GM23338 (cell line): ENCODE data around the gene CCDC187. TPM values are rescaled to one million over a fixed set of nuclear protein-coding genes. Genes with fewer than 3 reads are reported as not detected.

ENCODE experiments used
- ATAC-seq: fragments of 200-7000 bp; cut with Tn5 transposase; 3 replicates; pipeline ENCODE4 v1.9.1; 2020
- DNase-seq: peaks from one replicate; pipeline ENCODE4 v3.0.0-alpha.2; 2015; ENCODE audit warnings: low spot score
- H2AFZ ChIP-seq: fragments of 200-600 bp; sonication (generic); 2 replicates; pipeline ENCODE4 v1.8.0; 2016; ENCODE audit warnings: antibody characterized with exemption, mild to moderate bottlenecking, moderate library complexity
- H3F3A ChIP-seq: fragments of 200-600 bp; sonication (generic); replicated peaks from 2 replicates; pipeline ENCODE4 v1.8.0; 2017; ENCODE audit warnings: antibody characterized with exemption, mixed run types, low read depth
- H3K27ac ChIP-seq: fragments of 200-600 bp; sonication (generic); 2 replicates; pipeline ENCODE4 v1.6.1; 2016; ENCODE audit warnings: low read depth
- H3K27me3 ChIP-seq: fragments of 200-600 bp; sonication (generic); 2 replicates; pipeline ENCODE4 v1.8.0; 2016; ENCODE audit warnings: mild to moderate bottlenecking, mixed run types, moderate library complexity; ENCODE audit not compliant: insufficient read depth
- H3K36me3 ChIP-seq: fragments of 200-600 bp; sonication (generic); 2 replicates; pipeline ENCODE4 v1.8.0; 2016; ENCODE audit warnings: mild to moderate bottlenecking; ENCODE audit not compliant: insufficient read depth
- H3K4me1 ChIP-seq: fragments of 200-600 bp; sonication (generic); 2 replicates; pipeline ENCODE4 v1.8.0; 2016; ENCODE audit warnings: mild to moderate bottlenecking, moderate library complexity; ENCODE audit not compliant: insufficient read depth
- H3K4me2 ChIP-seq: fragments of 200-600 bp; sonication (generic); 2 replicates; pipeline ENCODE4 v1.7.1; 2017; ENCODE audit warnings: mixed run types
- H3K4me3 ChIP-seq: fragments of 200-600 bp; sonication (generic); 2 replicates; pipeline ENCODE4 v1.6.1; 2016; ENCODE audit warnings: mixed run types
- H3K79me2 ChIP-seq: fragments of 200-600 bp; sonication (generic); replicated peaks from 2 replicates; pipeline ENCODE4 v1.8.0; 2017; ENCODE audit warnings: mild to moderate bottlenecking; ENCODE audit not compliant: insufficient read depth
- H3K9me2 ChIP-seq: fragments of 200-600 bp; sonication (generic); 2 replicates; pipeline ENCODE4 v1.8.0; 2017; ENCODE audit not compliant: insufficient read depth
- H4K20me1 ChIP-seq: fragments of 200-600 bp; sonication (generic); replicated peaks from 2 replicates; pipeline ENCODE4 v1.8.0; 2017; ENCODE audit warnings: mild to moderate bottlenecking; ENCODE audit not compliant: insufficient read depth
- H3K27ac Mint-ChIP-seq: 2 replicates; pipeline ENCODE4 v1.8.0; 2020; ENCODE audit warnings: inconsistent platforms, mild to moderate bottlenecking, moderate library complexity, mixed read lengths
- H3K27me3 Mint-ChIP-seq: 3 replicates; pipeline ENCODE4 v1.8.0; 2022; ENCODE audit warnings: low read depth, mild to moderate bottlenecking, moderate library complexity, mixed read lengths, inconsistent platforms; ENCODE audit not compliant: insufficient read depth, poor library complexity
- H3K36me3 Mint-ChIP-seq: 3 replicates; pipeline ENCODE4 v1.8.0; 2021; ENCODE audit warnings: low read depth, mild to moderate bottlenecking, inconsistent platforms, moderate library complexity, mixed read lengths
- H3K4me1 Mint-ChIP-seq: 3 replicates; pipeline ENCODE4 v1.8.0; 2020; ENCODE audit warnings: mild to moderate bottlenecking, inconsistent platforms, mixed read lengths
- H3K4me3 Mint-ChIP-seq: 3 replicates; pipeline ENCODE4 v1.8.0; 2021; ENCODE audit warnings: moderate library complexity, mild to moderate bottlenecking, inconsistent platforms, mixed read lengths
- H3K9me3 Mint-ChIP-seq: 3 replicates; pipeline ENCODE4 v1.8.0; 2020; ENCODE audit warnings: moderate library complexity, mild to moderate bottlenecking, inconsistent platforms, mixed read lengths
- CREB1 ChIP-seq: fragments of 250-450 bp; sonication (Bioruptor Pico); IDR thresholded peaks from 2 replicates; pipeline ENCODE4 v1.5.0; 2020; ENCODE audit warnings: low read depth, mild to moderate bottlenecking, moderate library complexity
- ETS1 ChIP-seq: IDR thresholded peaks from 2 replicates; pipeline ENCODE4 v1.6.1; 2016; ENCODE audit warnings: antibody characterized with exemption
- EZH2 ChIP-seq: fragments of 200-600 bp; sonication (generic); IDR thresholded peaks from one replicate; pipeline ENCODE4 v1.8.0; 2017; ENCODE audit warnings: antibody characterized with exemption, mild to moderate bottlenecking, low read depth; ENCODE audit not compliant: unreplicated experiment
- EZH2phosphoT487 ChIP-seq: fragments of 200-600 bp; sonication (generic); IDR thresholded peaks from one replicate; pipeline ENCODE4 v1.8.1; 2018; ENCODE audit warnings: antibody characterized with exemption; ENCODE audit not compliant: unreplicated experiment
- JUNB ChIP-seq: IDR thresholded peaks from one replicate; pipeline ENCODE4 v1.6.1; 2016; ENCODE audit warnings: antibody characterized with exemption; ENCODE audit not compliant: unreplicated experiment
- POLR2AphosphoS5 ChIP-seq: IDR thresholded peaks from 2 replicates; pipeline ENCODE4 v1.6.1; 2016; ENCODE audit warnings: antibody characterized with exemption, low read depth
- REST ChIP-seq: IDR thresholded peaks from one replicate; pipeline ENCODE4 v1.6.1; 2018; ENCODE audit warnings: antibody characterized with exemption; ENCODE audit not compliant: unreplicated experiment
- ZNF114 ChIP-seq: fragments of 250-450 bp; sonication (Bioruptor Pico); IDR thresholded peaks from 2 replicates; pipeline ENCODE4 v1.5.0; 2020; ENCODE audit warnings: mild to moderate bottlenecking, moderate library complexity
- ZNF462 ChIP-seq: fragments of 250-450 bp; sonication (Bioruptor Pico); IDR thresholded peaks from 2 replicates; pipeline ENCODE4 v1.5.0; 2020; ENCODE audit warnings: mild to moderate bottlenecking, moderate library complexity
- polyA plus RNA-seq: library from polyadenylated mRNA; unstranded; fragments of >200 nt; fragmentation: Nextera tagmentation; extraction: Ambion mirVana; gene quantifications from 2 replicates; pipeline ENCODE4 v1.2.1, GENCODE V29; 2016
- total RNA-seq: library from RNA; depleted of rRNA; stranded (reverse); fragments of >200 nt; shearing (Covaris generic); gene quantifications from 2 replicates; pipeline ENCODE4 v1.2.3, GENCODE V29; 2014

The CCDC187 gene
- total and polyA plus RNA-seq, 2 experiments from 2014 or later = 0.14 TPM; not detected in 1

GRCh38 chr9:136225366-136225747 is 78.5 kb downstream of the CCDC187 start:
- no peak overlapping the region for H3K4me2 ChIP-seq
- H2AFZ ChIP-seq = no peak overlapping the region
- H3K4me3 ChIP-seq = no peak overlapping the region
- no peak overlapping the region for H3K27ac ChIP-seq
- no peaks in the 10 kb centered on the region for H3K9me3 Mint-ChIP-seq
- H3K27ac Mint-ChIP-seq = no peak overlapping the region; the same call in 1 of the 2 replicates
- TF ChIP-seq REST = no peak
- H3K27me3 Mint-ChIP-seq = peaks cover 10% of the 10 kb centered on the region
- no peak overlapping the region for H3K4me3 Mint-ChIP-seq
- no peak for DNase-seq
- no peaks in the 10 kb centered on the region for H3K9me2 ChIP-seq
- peaks cover 42% of the 10 kb centered on the region for H4K20me1 ChIP-seq
- ATAC-seq = no peak
- 0 out of 2 replicates have a peak, but pooled peaks cover 3% of the 10 kb centered on the region for H3F3A ChIP-seq
- no peaks in the 10 kb centered on the region for H3K4me1 ChIP-seq
- peaks cover 79% of the 10 kb centered on the region for H3K79me2 ChIP-seq
- H3K36me3 ChIP-seq = 0 out of 2 replicates have a peak, but pooled peaks cover 2% of the 10 kb centered on the region
- no peaks in the 10 kb centered on the region for H3K27me3 ChIP-seq
- peaks cover 9% of the 10 kb centered on the region for H3K4me1 Mint-ChIP-seq
- H3K36me3 Mint-ChIP-seq = peaks cover 29% of the 10 kb centered on the region

GRCh38 chr9:136223871-136224640 is 79.8 kb downstream of the CCDC187 start:
- peaks cover 32% of the 10 kb centered on the region for H3K36me3 Mint-ChIP-seq
- Histone ChIP-seq H3K27me3 (no peaks in the 10 kb centered on the region), H3K4me2 (no peak overlapping the region), H3K9me2 (no peaks in the 10 kb centered on the region), H3K4me3 (no peak overlapping the region), H3K79me2 (peaks cover 71% of the 10 kb centered on the region), H3K36me3 (0 out of 2 replicates have a peak, but pooled peaks cover 2% of the 10 kb centered on the region), H2AFZ (no peak overlapping the region), H3F3A (0 out of 2 replicates have a peak, but pooled peaks cover 3% of the 10 kb centered on the region), H4K20me1 (peaks cover 29% of the 10 kb centered on the region), H3K27ac (no peak overlapping the region), H3K4me1 (no peaks in the 10 kb centered on the region)
- peaks cover 10% of the 10 kb centered on the region for H3K27me3 Mint-ChIP-seq
- no peak overlapping the region for H3K4me3 Mint-ChIP-seq
- no peak overlapping the region for H3K27ac Mint-ChIP-seq
- no peak for ATAC-seq
- H3K4me1 Mint-ChIP-seq = peaks cover 9% of the 10 kb centered on the region
- no peaks in the 10 kb centered on the region for H3K9me3 Mint-ChIP-seq
- no peak for DNase-seq
- no peak for TF ChIP-seq POLR2AphosphoS5
- no peak for TF ChIP-seq JUNB
- TF ChIP-seq ZNF462 (CRISPR knock-in tag) = no peak
- TF ChIP-seq CREB1 (CRISPR knock-in tag) = no peak
- no peak for TF ChIP-seq EZH2
- no peak for TF ChIP-seq EZH2phosphoT487
- no peak for TF ChIP-seq ETS1
- TF ChIP-seq ZNF114 (CRISPR knock-in tag) = no peak
